Muscle of leg (tissue), 11 donors: ENCODE results near the gene SNTB2. TPM values are rescaled to one million over a fixed set of nuclear protein-coding genes. Genes with fewer than 3 reads are reported as not detected.

ENCODE experiments used
- DNase-seq: peaks from one replicate; pipeline ENCODE4 v3.0.0; 2013
- H3K27ac ChIP-seq: one replicate; pipeline ENCODE4 v1.5.1; 2013; ENCODE audit warnings: mild to moderate bottlenecking, low read length, control low read depth
- H3K27me3 ChIP-seq: one replicate; pipeline ENCODE4 v1.6.1; 2013; ENCODE audit warnings: low read length; ENCODE audit not compliant: control insufficient read depth, insufficient read depth
- H3K36me3 ChIP-seq: one replicate; pipeline ENCODE4 v1.6.1; 2013; ENCODE audit warnings: low read length; ENCODE audit not compliant: control insufficient read depth, insufficient read depth
- H3K4me1 ChIP-seq: one replicate; pipeline ENCODE4 v1.6.1; 2013; ENCODE audit warnings: low read length; ENCODE audit not compliant: control insufficient read depth, insufficient read depth
- H3K4me3 ChIP-seq: one replicate; pipeline ENCODE4 v1.5.1; 2013; ENCODE audit warnings: low read length, control low read depth
- H3K9me3 ChIP-seq: replicated peaks from 2 replicates; pipeline ENCODE4 v1.6.1; 2013; ENCODE audit warnings: low read depth, low read length; ENCODE audit not compliant: control insufficient read depth
- WGBS: methylation state at CpG from one replicate; pipeline ENCODE4 v1.1.5; 2013; ENCODE audit warnings: missing lambda C conversion rate; ENCODE audit not compliant: insufficient coverage; 5-methylcytosine and 5-hydroxymethylcytosine counted together
- polyA plus RNA-seq, 8 donors: library from polyadenylated mRNA; unstranded; fragments of 120-200 nt; gene quantifications; one replicate each; pipeline versions ENCODE4 v1.2.1 to v1.2.3, GENCODE V29; 2013; ENCODE audit warnings: inconsistent platforms in 1 of 8, low replicate concordance in 1 of 8; ENCODE audit not compliant: insufficient read length in 8 of 8, insufficient read depth in 1 of 8
- total RNA-seq: library from RNA; stranded (reverse); fragments of 120-200 nt; gene quantifications from one replicate; pipeline ENCODE4 v1.2.4, GENCODE V29; 2013

SNTB2 gene
- total and polyA plus RNA-seq, 9 donors: 10.4 to 21.2 (median 14.3) TPM

DNA sequence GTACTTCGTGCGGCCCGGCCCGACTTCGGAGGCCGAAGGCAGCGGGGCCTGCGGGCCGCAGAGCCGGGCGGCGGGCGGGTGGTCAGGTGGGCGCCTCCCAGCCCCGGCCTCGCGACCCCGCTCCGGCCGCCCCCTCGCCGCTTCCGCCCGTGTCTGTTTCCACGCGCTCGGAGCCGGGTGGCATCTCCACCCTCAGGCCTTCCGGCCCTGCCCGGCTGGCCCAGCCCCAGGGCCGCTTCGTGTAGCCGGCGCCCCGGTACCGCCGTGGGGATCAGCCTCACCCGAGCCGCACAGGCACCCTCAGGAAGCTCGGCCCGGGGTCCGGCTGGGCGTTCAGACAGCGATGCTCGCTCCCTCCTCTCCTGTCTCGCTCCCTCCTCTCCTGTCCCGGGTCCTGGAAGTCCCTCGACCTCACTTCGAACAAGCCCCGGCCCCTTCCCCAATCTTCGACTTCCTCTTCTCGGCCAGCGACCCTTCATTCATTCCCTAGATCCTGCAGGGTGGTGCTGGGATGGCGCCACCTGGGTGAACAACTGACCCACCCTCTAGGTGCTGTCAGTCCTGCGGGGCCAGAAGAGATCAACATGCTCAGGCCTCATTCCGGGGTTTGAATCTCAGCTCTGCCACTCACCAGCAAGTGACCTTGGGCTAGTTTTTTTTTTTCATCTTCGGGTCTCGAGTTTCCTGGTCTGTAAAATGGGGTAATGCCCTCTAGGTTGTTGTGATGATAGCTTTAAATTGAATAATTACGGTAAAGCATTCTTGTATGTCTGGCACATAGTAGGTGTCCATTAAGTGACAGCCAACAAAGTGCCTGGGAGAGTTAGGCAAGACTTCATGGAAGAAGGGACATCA is 124.8 kb downstream of the SNTB2 start:
- Histone ChIP-seq H3K27ac (peak overlapping the region; percentile 59), H3K4me3 (peak overlapping the region; percentile 85), H3K4me1 (peaks cover 9% of the 10 kb centered on the region), H3K27me3 (no peaks in the 10 kb centered on the region), H3K9me3 (no peaks in the 10 kb centered on the region), H3K36me3 (peaks cover 32% of the 10 kb centered on the region)
- 2% methylated on average over 59 of the region's 59 CpGs for WGBS
- peak; percentile 37 for DNase-seq

DNA sequence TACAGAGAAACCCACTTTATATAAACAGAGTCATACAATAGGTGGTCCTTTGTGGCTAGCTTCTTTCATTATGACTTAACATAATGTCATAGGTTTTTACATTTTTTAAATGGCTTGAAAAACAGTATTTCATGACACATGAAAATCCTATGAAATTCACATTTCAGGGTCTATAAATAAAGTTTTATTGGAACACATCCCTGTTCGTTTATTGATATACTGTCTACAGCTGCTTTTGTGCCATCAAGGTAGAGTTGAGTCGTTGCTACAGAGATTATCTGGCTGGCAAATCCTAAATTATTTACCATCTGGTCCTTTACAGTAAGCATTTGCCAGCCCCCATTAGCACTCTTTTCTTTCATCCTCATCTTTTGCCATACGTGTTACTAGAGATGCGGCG is 126.5 kb downstream of the SNTB2 start:
- no CpG with 5 or more reads among the region's 5 CpGs for WGBS
- Histone ChIP-seq H3K27me3 (no peaks in the 10 kb centered on the region), H3K4me3 (no peak overlapping the region), H3K27ac (no peak overlapping the region), H3K4me1 (peaks cover 9% of the 10 kb centered on the region), H3K9me3 (no peaks in the 10 kb centered on the region), H3K36me3 (peaks cover 47% of the 10 kb centered on the region)
- DNase-seq: no peak

DNA sequence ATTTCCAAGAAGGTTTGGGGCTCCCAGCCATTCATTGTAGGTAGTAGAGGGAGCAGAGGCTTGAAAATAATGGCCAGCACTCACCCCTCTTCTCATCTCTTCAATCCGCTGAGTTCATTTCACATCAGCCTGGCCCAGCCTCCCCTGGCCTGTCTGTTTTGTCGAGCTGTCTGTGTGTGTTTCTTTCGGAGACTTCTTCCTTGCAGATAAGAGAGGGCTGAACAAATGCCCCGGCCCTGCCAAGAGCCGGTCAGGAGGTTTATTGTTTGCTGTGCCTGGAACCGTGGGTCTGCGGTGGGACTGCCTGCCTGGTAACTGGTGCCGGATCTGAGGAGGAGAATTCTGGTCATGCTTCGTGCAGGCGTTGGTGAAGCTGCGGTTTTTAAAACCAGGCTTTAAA is 127.6 kb downstream of the SNTB2 start:
- H3K27ac ChIP-seq: no peak overlapping the region
- H3K36me3 ChIP-seq: peaks cover 57% of the 10 kb centered on the region
- DNase-seq: no peak
- 89% methylated on average over 8 of the region's 11 CpGs for WGBS
- H3K9me3 ChIP-seq: no peaks in the 10 kb centered on the region
- peaks cover 9% of the 10 kb centered on the region for H3K4me1 ChIP-seq
- H3K27me3 ChIP-seq: no peaks in the 10 kb centered on the region
- H3K4me3 ChIP-seq: no peak overlapping the region

- Histone ChIP-seq H3K36me3 (peaks cover 69% of the 10 kb centered on the region), H3K4me1 (peaks cover 7% of the 10 kb centered on the region), H3K4me3 (no peak overlapping the region), H3K9me3 (no peaks in the 10 kb centered on the region), H3K27me3 (no peaks in the 10 kb centered on the region), H3K27ac (no peak overlapping the region)
- no peak for DNase-seq
- WGBS: 82% methylated on average over 26 of the region's 30 CpGs
Measured at GRCh38 chr16:69315486-69316311, 128.7 kb downstream of the SNTB2 start.

DNA sequence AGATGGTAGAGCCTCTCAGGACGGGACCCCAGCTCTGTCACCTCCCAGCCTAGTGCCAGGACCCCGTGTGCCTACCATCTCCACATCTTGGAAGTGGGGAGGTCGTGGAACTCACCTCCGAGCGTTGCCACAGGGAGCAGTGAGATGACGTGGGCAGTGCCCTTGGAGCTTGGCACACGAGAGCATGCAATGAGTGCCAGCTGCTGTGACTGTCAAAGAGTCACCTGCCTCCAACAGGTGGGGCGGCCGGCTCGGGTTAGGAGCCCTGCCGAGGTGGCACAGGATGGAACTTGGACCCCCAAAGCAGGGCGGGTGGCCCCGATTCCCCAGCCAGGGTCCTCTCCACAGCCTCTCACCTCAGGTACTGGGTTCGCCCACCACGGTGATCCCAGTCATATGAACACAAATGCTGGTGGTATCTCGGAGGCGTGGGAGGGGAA is 129.7 kb downstream of the SNTB2 start:
- no peak overlapping the region for H3K27ac ChIP-seq

DNA sequence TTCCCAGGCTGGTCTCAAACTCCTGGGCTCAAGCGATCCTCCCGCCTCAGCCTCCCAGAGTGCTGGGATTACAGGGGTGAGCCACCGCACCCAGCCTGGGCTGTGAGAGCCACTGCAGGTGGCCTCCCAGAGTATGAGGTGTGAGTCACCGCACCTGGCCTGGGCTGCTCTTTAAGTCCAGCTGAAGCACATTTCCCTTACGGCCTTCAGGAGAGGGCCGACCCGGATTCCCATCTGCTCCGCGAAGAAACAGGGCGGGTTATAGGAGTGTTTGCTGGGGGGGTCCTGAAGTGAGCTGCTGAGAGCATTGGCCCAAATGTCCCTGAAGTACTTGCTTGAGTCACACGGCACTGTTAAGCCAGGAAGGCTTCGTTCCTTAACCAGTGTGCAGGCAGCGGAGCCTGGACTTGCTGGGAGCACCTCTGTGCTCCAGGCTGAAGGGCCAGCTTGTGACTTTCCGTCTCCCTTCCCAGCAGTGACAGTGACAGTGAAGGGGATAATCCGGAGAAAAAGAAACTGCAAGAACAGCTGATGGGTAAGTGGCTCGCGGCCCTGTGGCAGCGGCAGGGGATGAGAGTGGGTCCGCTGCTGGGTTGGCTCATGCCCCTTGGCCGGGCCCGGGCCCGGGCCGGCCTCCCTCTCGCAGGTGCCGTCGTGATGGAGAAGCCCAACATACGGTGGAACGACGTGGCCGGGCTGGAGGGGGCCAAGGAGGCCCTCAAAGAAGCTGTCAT is 131.4 kb downstream of the SNTB2 start:
- H3K36me3 ChIP-seq: peaks cover 92% of the 10 kb centered on the region

More for the DNA sequence above, 129.7 kb downstream of the SNTB2 start:
- Histone ChIP-seq H3K36me3 (peaks cover 78% of the 10 kb centered on the region), H3K4me3 (no peak overlapping the region), H3K27me3 (no peaks in the 10 kb centered on the region), H3K4me1 (peaks cover 6% of the 10 kb centered on the region), H3K9me3 (no peaks in the 10 kb centered on the region)
- 95% methylated on average over 14 of the region's 17 CpGs for WGBS
- DNase-seq: no peak

DNA sequence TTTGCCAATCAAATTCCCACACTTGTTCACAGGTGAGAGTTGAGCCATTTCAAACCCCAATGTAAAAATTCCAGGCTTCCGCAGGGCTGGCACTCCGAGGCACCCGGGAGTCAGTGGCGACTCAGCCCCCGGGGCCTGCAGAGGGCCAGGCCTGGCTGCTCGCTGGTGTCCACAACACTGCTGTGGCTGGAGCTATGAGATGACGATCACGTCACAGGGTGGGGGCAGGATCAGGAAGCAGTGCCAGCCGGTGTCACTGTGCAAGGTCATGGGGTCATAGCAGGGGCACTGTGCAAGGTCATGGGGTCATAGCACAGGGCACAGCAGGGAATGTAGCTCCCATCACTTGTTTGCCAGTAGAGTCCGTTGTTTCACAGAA is 131.9 kb downstream of the SNTB2 start:
- Histone ChIP-seq H3K27me3 (no peaks in the 10 kb centered on the region), H3K4me1 (peaks cover under 1% of the 10 kb centered on the region), H3K9me3 (no peaks in the 10 kb centered on the region), H3K4me3 (no peak overlapping the region), H3K36me3 (peaks cover 92% of the 10 kb centered on the region), H3K27ac (no peak overlapping the region)
- 82% methylated on average over 8 of the region's 10 CpGs for WGBS
- no peak for DNase-seq

More for the DNA sequence above, 131.4 kb downstream of the SNTB2 start:
- no peak for DNase-seq
- 92% methylated on average over 22 of the region's 30 CpGs for WGBS
- Histone ChIP-seq H3K4me1 (no peaks in the 10 kb centered on the region), H3K27me3 (no peaks in the 10 kb centered on the region), H3K9me3 (no peaks in the 10 kb centered on the region), H3K4me3 (no peak overlapping the region), H3K27ac (no peak overlapping the region)

DNA sequence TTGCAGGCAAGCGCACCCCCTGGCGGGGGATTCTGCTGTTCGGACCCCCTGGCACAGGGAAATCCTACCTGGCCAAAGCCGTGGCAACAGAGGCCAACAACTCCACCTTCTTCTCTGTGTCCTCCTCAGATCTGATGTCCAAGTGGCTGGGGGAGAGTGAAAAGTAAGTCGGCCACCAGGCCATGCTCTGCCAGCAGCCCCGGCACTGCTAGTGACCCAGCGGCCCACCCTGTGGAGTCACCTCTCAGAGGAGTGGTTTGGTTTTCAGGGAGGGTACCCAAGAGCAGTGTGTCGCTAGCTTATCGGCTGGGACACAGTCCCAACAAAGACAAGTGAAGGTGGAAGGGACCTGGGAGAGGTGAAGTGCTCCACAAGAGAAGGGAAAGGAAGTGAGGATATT is 132.4 kb downstream of the SNTB2 start:
- H3K9me3 ChIP-seq: no peaks in the 10 kb centered on the region
- peaks cover 92% of the 10 kb centered on the region for H3K36me3 ChIP-seq
- no peak for DNase-seq
- H3K4me3 ChIP-seq: no peak overlapping the region
- H3K4me1 ChIP-seq: peaks cover 2% of the 10 kb centered on the region
- H3K27ac ChIP-seq: no peak overlapping the region
- 90% methylated on average over 9 of the region's 9 CpGs for WGBS
- no peaks in the 10 kb centered on the region for H3K27me3 ChIP-seq

- 88% methylated on average over 18 of the region's 30 CpGs for WGBS
Measured at GRCh38 chr16:69319826-69320739, 133.1 kb downstream of the SNTB2 start.

More at GRCh38 chr16:69319826-69320739, 133.1 kb downstream of the SNTB2 start:
- H3K4me1 ChIP-seq: peaks cover 2% of the 10 kb centered on the region
- no peaks in the 10 kb centered on the region for H3K27me3 ChIP-seq
- no peak overlapping the region for H3K4me3 ChIP-seq
- peaks cover 93% of the 10 kb centered on the region for H3K36me3 ChIP-seq
- no peak for DNase-seq
- no peaks in the 10 kb centered on the region for H3K9me3 ChIP-seq
- H3K27ac ChIP-seq: no peak overlapping the region
